Effector memory CD4-positive, alpha-beta T cell (primary cell): ENCODE measurements around the gene PTPRD.

Experiments
- DNase-seq, 3 donors: peaks; one replicate each; pipeline ENCODE4 v3.0.0-alpha.2; 2020
- H3K27ac ChIP-seq: 2 replicates; pipeline ENCODE4 v1.7.0; 2013; ENCODE audit warnings: mild to moderate bottlenecking, low read length, moderate library complexity; ENCODE audit not compliant: insufficient read depth, poor library complexity, severe bottlenecking
- H3K27me3 ChIP-seq: replicated peaks from 2 replicates; pipeline ENCODE4 v1.7.0; 2013; ENCODE audit warnings: mild to moderate bottlenecking, low read length; ENCODE audit not compliant: insufficient read depth, control insufficient read depth, poor library complexity, severe bottlenecking
- H3K36me3 ChIP-seq: 2 replicates; pipeline ENCODE4 v1.7.0; 2013; ENCODE audit warnings: mild to moderate bottlenecking, low read length, moderate library complexity; ENCODE audit not compliant: control insufficient read depth, insufficient read depth
- H3K4me1 ChIP-seq: 2 replicates; pipeline ENCODE4 v1.7.0; 2013; ENCODE audit warnings: low read length, mild to moderate bottlenecking; ENCODE audit not compliant: control insufficient read depth, insufficient read depth, poor library complexity, severe bottlenecking
- H3K4me3 ChIP-seq: 2 replicates; pipeline ENCODE4 v1.7.0; 2013; ENCODE audit warnings: low read length, low read depth, mild to moderate bottlenecking; ENCODE audit not compliant: insufficient read depth, poor library complexity, severe bottlenecking
- H3K9me3 ChIP-seq: 2 replicates; pipeline ENCODE4 v1.7.0; 2013; ENCODE audit warnings: mild to moderate bottlenecking, low read length, moderate library complexity; ENCODE audit not compliant: control insufficient read depth

PTPRD gene

GRCh38 chr9:8871796-8872445, 1740.9 kb downstream of the PTPRD start:
- Histone ChIP-seq H3K9me3 (no peaks in the 10 kb centered on the region), H3K27ac (no peak overlapping the region), H3K36me3 (no peaks in the 10 kb centered on the region), H3K4me3 (no peak overlapping the region), H3K27me3 (no peaks in the 10 kb centered on the region), H3K4me1 (no peaks in the 10 kb centered on the region)
- no peak for DNase-seq

- no peak overlapping the region for H3K27ac ChIP-seq
- no peak for DNase-seq
- H3K4me1 ChIP-seq, result no peaks in the 10 kb centered on the region
- H3K36me3 ChIP-seq, result no peaks in the 10 kb centered on the region
- no peaks in the 10 kb centered on the region for H3K27me3 ChIP-seq
- no peak overlapping the region for H3K4me3 ChIP-seq
- no peaks in the 10 kb centered on the region for H3K9me3 ChIP-seq
Measured at GRCh38 chr9:8871396-8871795, 1741.4 kb downstream of the PTPRD start.

GRCh38 chr9:8869812-8870211, 1743.0 kb downstream of the PTPRD start:
- Histone ChIP-seq H3K36me3 (no peaks in the 10 kb centered on the region), H3K27me3 (no peaks in the 10 kb centered on the region), H3K4me1 (no peaks in the 10 kb centered on the region), H3K27ac (no peak overlapping the region), H3K9me3 (no peaks in the 10 kb centered on the region), H3K4me3 (no peak overlapping the region)
- DNase-seq, result no peak

- H3K4me1 ChIP-seq, result no peaks in the 10 kb centered on the region
- DNase-seq, result no peak
- no peak overlapping the region for H3K27ac ChIP-seq
- no peaks in the 10 kb centered on the region for H3K9me3 ChIP-seq
- H3K4me3 ChIP-seq, result no peak overlapping the region
- no peaks in the 10 kb centered on the region for H3K27me3 ChIP-seq
- no peaks in the 10 kb centered on the region for H3K36me3 ChIP-seq
Measured at GRCh38 chr9:8868632-8869031, 1744.2 kb downstream of the PTPRD start.

- H3K4me3 ChIP-seq, result no peak overlapping the region
- H3K4me1 ChIP-seq, result no peaks in the 10 kb centered on the region
- H3K9me3 ChIP-seq, result no peaks in the 10 kb centered on the region
- no peak overlapping the region for H3K27ac ChIP-seq
- H3K27me3 ChIP-seq, result no peaks in the 10 kb centered on the region
- H3K36me3 ChIP-seq, result no peaks in the 10 kb centered on the region
- no peak for DNase-seq
Measured at GRCh38 chr9:8867148-8867547, 1745.7 kb downstream of the PTPRD start.

GRCh38 chr9:8864545-8864896, 1748.3 kb downstream of the PTPRD start:
- Histone ChIP-seq H3K27ac (no peak overlapping the region), H3K4me3 (no peak overlapping the region), H3K4me1 (no peaks in the 10 kb centered on the region), H3K36me3 (no peaks in the 10 kb centered on the region), H3K9me3 (no peaks in the 10 kb centered on the region), H3K27me3 (no peaks in the 10 kb centered on the region)
- no peak for DNase-seq

- H3K36me3 ChIP-seq, result no peaks in the 10 kb centered on the region
- H3K9me3 ChIP-seq, result no peaks in the 10 kb centered on the region
- no peak overlapping the region for H3K4me3 ChIP-seq
- H3K4me1 ChIP-seq, result no peaks in the 10 kb centered on the region
- no peaks in the 10 kb centered on the region for H3K27me3 ChIP-seq
- no peak overlapping the region for H3K27ac ChIP-seq
- no peak for DNase-seq
Measured at GRCh38 chr9:8863886-8864544, 1748.8 kb downstream of the PTPRD start.

GRCh38 chr9:8863069-8863468, 1749.7 kb downstream of the PTPRD start:
- no peaks in the 10 kb centered on the region for H3K9me3 ChIP-seq
- H3K36me3 ChIP-seq, result no peaks in the 10 kb centered on the region
- no peak overlapping the region for H3K27ac ChIP-seq
- DNase-seq, result no peak
- H3K4me1 ChIP-seq, result no peaks in the 10 kb centered on the region
- H3K27me3 ChIP-seq, result peaks cover 4% of the 10 kb centered on the region
- H3K4me3 ChIP-seq, result no peak overlapping the region

GRCh38 chr9:8860925-8861324, 1751.9 kb downstream of the PTPRD start:
- H3K27me3 ChIP-seq, result peaks cover 7% of the 10 kb centered on the region
- H3K4me3 ChIP-seq, result no peak overlapping the region
- no peak overlapping the region for H3K27ac ChIP-seq
- no peaks in the 10 kb centered on the region for H3K9me3 ChIP-seq
- DNase-seq, result no peak
- peaks cover 5% of the 10 kb centered on the region for H3K4me1 ChIP-seq
- H3K36me3 ChIP-seq, result no peaks in the 10 kb centered on the region

- Histone ChIP-seq H3K36me3 (no peaks in the 10 kb centered on the region), H3K4me3 (no peak overlapping the region), H3K4me1 (peaks cover 5% of the 10 kb centered on the region), H3K9me3 (no peaks in the 10 kb centered on the region), H3K27ac (no peak overlapping the region), H3K27me3 (peaks cover 7% of the 10 kb centered on the region)
- DNase-seq, result no peak
Measured at GRCh38 chr9:8860086-8860485, 1752.7 kb downstream of the PTPRD start.
